Loucy (cell line): ENCODE measurements around the gene PSMB3.

ENCODE experiments used
- EZH2phosphoT487 ChIP-seq: fragments of 200-600 bp; IDR thresholded peaks from 2 replicates; pipeline ENCODE4 v1.6.1; 2018; ENCODE audit warnings: antibody characterized with exemption, mild to moderate bottlenecking, moderate library complexity, borderline replicate concordance
- TF ChIP-seq, protein P1 (sequence below): fragments of 200-600 bp; sonication (generic); conservative IDR thresholded peaks from 2 replicates; pipeline ENCODE4 v1.5.1; 2014; ENCODE audit warnings: mild to moderate bottlenecking, antibody characterized with exemption, low read length

- TF ChIP-seq, protein P1, sequence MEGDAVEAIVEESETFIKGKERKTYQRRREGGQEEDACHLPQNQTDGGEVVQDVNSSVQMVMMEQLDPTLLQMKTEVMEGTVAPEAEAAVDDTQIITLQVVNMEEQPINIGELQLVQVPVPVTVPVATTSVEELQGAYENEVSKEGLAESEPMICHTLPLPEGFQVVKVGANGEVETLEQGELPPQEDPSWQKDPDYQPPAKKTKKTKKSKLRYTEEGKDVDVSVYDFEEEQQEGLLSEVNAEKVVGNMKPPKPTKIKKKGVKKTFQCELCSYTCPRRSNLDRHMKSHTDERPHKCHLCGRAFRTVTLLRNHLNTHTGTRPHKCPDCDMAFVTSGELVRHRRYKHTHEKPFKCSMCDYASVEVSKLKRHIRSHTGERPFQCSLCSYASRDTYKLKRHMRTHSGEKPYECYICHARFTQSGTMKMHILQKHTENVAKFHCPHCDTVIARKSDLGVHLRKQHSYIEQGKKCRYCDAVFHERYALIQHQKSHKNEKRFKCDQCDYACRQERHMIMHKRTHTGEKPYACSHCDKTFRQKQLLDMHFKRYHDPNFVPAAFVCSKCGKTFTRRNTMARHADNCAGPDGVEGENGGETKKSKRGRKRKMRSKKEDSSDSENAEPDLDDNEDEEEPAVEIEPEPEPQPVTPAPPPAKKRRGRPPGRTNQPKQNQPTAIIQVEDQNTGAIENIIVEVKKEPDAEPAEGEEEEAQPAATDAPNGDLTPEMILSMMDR = no peak
- no peak for TF ChIP-seq EZH2phosphoT487
Measured at GRCh38 chr17:38740806-38741205, 11.7 kb upstream of the PSMB3 start.
